G401 (cell line): ENCODE data around the gene TEAD3. TPM values are rescaled to one million over a fixed set of nuclear protein-coding genes. Genes with fewer than 3 reads are reported as not detected.
"Not testable (repeated sequence)": the region's sequence is repeated elsewhere in the genome, so short reads cannot be mapped to it uniquely, and the experiment has no call there.

ENCODE experiments used
- DNase-seq: peaks from one replicate; pipeline ENCODE4 v3.0.0-alpha.2; 2015; ENCODE audit warnings: low spot score
- in situ Hi-C: cut with HindIII; loops from 2 replicates; pipeline ENCODE4 v1.10.0; 2016; ENCODE audit warnings: low sequenced_read_pairs, mixed read lengths
- total RNA-seq: library from RNA; depleted of rRNA; stranded (reverse); fragments of >200 nt; shearing (Covaris generic); gene quantifications from 2 replicates; pipeline ENCODE4 v1.2.3, GENCODE V29; 2014

TEAD3 gene
- total RNA-seq, 1 experiment from 2014 or later, result 19.4 TPM

GRCh38 chr6:35465646-35466045, 31.2 kb downstream of the TEAD3 start:
- no peak for DNase-seq
- in situ Hi-C loops, result no loop called here

GRCh38 chr6:35463292-35463691, 33.6 kb downstream of the TEAD3 start:
- no peak for DNase-seq
- in situ Hi-C loops, result no loop called here

GRCh38 chr6:35461270-35461669, 35.6 kb downstream of the TEAD3 start:
- in situ Hi-C loops, result no loop called here
- no peak for DNase-seq

- DNase-seq, result no peak
- in situ Hi-C loops, result no loop called here
Measured at GRCh38 chr6:35457907-35458306, 39.0 kb downstream of the TEAD3 start.

- no peak for DNase-seq
- in situ Hi-C loops, result no loop called here
Measured at GRCh38 chr6:35454391-35455110, 42.3 kb downstream of the TEAD3 start.

GRCh38 chr6:35453236-35453635, 43.6 kb downstream of the TEAD3 start:
- DNase-seq, result no peak
- in situ Hi-C loops, result no loop called here

GRCh38 chr6:35452183-35453090, 44.4 kb downstream of the TEAD3 start, which contains the start of gene FANCE:
FANCE (plus strand) TSS chr6:35452338; CDS start chr6:35452546, 208 bp downstream.
- in situ Hi-C loops, result no loop called here
- DNase-seq, result peak; percentile 84

- no peak for DNase-seq
- in situ Hi-C loops, result no loop called here
Measured at GRCh38 chr6:35451354-35452182, 45.3 kb downstream of the TEAD3 start.

- in situ Hi-C loops, result no loop called here
- peak; percentile 86 for DNase-seq
Measured at GRCh38 chr6:35449287-35449881, 47.5 kb downstream of the TEAD3 start.

GRCh38 chr6:35448191-35448590, 48.7 kb downstream of the TEAD3 start:
- no peak for DNase-seq
- in situ Hi-C loops, result no loop called here

GRCh38 chr6:35445691-35446090, 51.2 kb downstream of the TEAD3 start:
- in situ Hi-C loops, result no loop called here
- no peak for DNase-seq

GRCh38 chr6:35443341-35444030, 53.4 kb downstream of the TEAD3 start:
- DNase-seq, result no peak
- in situ Hi-C loops, result no loop called here

GRCh38 chr6:35442693-35443092, 54.2 kb downstream of the TEAD3 start:
- in situ Hi-C loops, result no loop called here

GRCh38 chr6:35441642-35442041, 55.2 kb downstream of the TEAD3 start:
- DNase-seq, result no peak
- in situ Hi-C loops, result no loop called here

More at GRCh38 chr6:35442693-35443092, 54.2 kb downstream of the TEAD3 start:
- DNase-seq, result no peak

GRCh38 chr6:35441205-35441604, 55.7 kb downstream of the TEAD3 start:
- DNase-seq, result no peak
- in situ Hi-C loops, result no loop called here

- in situ Hi-C loops, result no loop called here
- DNase-seq, result no peak
Measured at GRCh38 chr6:35439308-35439707, 57.6 kb downstream of the TEAD3 start.

- DNase-seq, in situ Hi-C loops: not testable (repeated sequence)
Measured at GRCh38 chr6:35438378-35439065, 58.4 kb downstream of the TEAD3 start.
